GM23338 (cell line): ENCODE data around the gene LDLRAD3.

Source experiments
- CREB1 ChIP-seq: fragments of 250-450 bp; sonication (Bioruptor Pico); IDR thresholded peaks from 2 replicates; pipeline ENCODE4 v1.5.0; 2020; ENCODE audit warnings: low read depth, mild to moderate bottlenecking, moderate library complexity
- CTCF ChIP-seq, 2 experiments: fragments of 200-600 bp in 1 of 2; sonication (generic) in 1 of 2; conservative IDR thresholded peaks; 2 replicates each; pipeline versions ENCODE4 v1.5.1 to v1.6.1; 2016 to 2017; ENCODE audit warnings: antibody characterized with exemption in 2 of 2, low read depth in 2 of 2, mild to moderate bottlenecking in 2 of 2, moderate library complexity in 1 of 2
- EZH2 ChIP-seq: fragments of 200-600 bp; sonication (generic); IDR thresholded peaks from one replicate; pipeline ENCODE4 v1.8.0; 2017; ENCODE audit warnings: antibody characterized with exemption, mild to moderate bottlenecking, low read depth; ENCODE audit not compliant: unreplicated experiment
- EZH2phosphoT487 ChIP-seq: fragments of 200-600 bp; sonication (generic); IDR thresholded peaks from one replicate; pipeline ENCODE4 v1.8.1; 2018; ENCODE audit warnings: antibody characterized with exemption; ENCODE audit not compliant: unreplicated experiment
- JUNB ChIP-seq: IDR thresholded peaks from one replicate; pipeline ENCODE4 v1.6.1; 2016; ENCODE audit warnings: antibody characterized with exemption; ENCODE audit not compliant: unreplicated experiment
- POLR2AphosphoS5 ChIP-seq: IDR thresholded peaks from 2 replicates; pipeline ENCODE4 v1.6.1; 2016; ENCODE audit warnings: antibody characterized with exemption, low read depth
- TF ChIP-seq, protein P1 (sequence below): IDR thresholded peaks from one replicate; pipeline ENCODE4 v1.6.1; 2018; ENCODE audit warnings: antibody characterized with exemption; ENCODE audit not compliant: unreplicated experiment

DNA sequence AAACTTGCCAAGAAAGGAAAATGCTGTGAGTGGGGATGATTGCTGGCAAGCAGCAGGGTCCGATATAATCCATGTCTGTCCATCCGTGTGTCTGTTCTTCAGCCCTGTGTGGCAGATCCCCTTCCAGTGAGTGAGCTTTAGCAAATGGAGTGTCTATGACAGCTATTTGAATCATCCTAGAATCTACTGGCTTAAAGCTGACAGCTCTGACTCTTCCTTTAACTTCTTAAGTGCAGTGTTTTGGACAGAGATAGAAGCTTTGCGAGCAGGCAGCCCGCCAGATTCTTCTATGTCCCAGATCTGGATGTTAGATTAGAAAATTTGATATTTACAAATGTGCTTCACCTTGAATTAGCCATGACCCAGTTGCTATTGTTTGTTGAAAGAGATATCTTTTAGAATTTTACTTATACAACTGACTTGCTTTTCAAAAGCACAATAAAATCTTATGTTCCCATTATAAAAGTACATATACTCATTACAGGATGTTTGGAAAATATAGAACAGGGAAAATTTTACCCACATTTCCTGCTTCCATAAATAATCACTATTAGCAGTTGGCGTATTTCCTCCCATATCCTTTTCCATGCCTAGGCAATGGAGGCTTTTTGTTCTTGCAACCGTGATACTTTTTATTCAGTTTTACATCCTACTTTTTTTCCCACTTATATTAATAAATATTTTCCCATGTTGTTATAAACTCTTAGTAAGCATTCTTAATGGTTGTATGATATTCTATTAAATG is 220.8 kb downstream of the LDLRAD3 start:
- TF ChIP-seq CTCF (conservative IDR thresholded peaks at IDR 0.05; ENCODE audit: low read depth in 2 of 2): no peak
- no peak for TF ChIP-seq EZH2
- TF ChIP-seq, protein P1, sequence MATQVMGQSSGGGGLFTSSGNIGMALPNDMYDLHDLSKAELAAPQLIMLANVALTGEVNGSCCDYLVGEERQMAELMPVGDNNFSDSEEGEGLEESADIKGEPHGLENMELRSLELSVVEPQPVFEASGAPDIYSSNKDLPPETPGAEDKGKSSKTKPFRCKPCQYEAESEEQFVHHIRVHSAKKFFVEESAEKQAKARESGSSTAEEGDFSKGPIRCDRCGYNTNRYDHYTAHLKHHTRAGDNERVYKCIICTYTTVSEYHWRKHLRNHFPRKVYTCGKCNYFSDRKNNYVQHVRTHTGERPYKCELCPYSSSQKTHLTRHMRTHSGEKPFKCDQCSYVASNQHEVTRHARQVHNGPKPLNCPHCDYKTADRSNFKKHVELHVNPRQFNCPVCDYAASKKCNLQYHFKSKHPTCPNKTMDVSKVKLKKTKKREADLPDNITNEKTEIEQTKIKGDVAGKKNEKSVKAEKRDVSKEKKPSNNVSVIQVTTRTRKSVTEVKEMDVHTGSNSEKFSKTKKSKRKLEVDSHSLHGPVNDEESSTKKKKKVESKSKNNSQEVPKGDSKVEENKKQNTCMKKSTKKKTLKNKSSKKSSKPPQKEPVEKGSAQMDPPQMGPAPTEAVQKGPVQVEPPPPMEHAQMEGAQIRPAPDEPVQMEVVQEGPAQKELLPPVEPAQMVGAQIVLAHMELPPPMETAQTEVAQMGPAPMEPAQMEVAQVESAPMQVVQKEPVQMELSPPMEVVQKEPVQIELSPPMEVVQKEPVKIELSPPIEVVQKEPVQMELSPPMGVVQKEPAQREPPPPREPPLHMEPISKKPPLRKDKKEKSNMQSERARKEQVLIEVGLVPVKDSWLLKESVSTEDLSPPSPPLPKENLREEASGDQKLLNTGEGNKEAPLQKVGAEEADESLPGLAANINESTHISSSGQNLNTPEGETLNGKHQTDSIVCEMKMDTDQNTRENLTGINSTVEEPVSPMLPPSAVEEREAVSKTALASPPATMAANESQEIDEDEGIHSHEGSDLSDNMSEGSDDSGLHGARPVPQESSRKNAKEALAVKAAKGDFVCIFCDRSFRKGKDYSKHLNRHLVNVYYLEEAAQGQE: no peak
- TF ChIP-seq POLR2AphosphoS5: no peak
- no peak for TF ChIP-seq EZH2phosphoT487
- no peak for TF ChIP-seq JUNB
- no peak for TF ChIP-seq CREB1 (CRISPR knock-in tag)
